Thoracic aorta endothelial cell (primary cell): ENCODE measurements around the gene SH3BGRL3. TPM values are rescaled to one million over a fixed set of nuclear protein-coding genes. Genes with fewer than 3 reads are reported as not detected.

Experiments
- total RNA-seq: library from RNA; depleted of rRNA; stranded (reverse); fragments of >200 nt; gene quantifications from 2 replicates; pipeline ENCODE4 v1.2.3, GENCODE V29; 2012

SH3BGRL3 gene
- 33.6 and 41.1 TPM in 2 replicates for total RNA-seq

GRCh38 chr1:26279456-26280332 is at the start of gene SH3BGRL3:
SH3BGRL3 (plus strand) TSS chr1:26280086; CDS start chr1:26280156, 70 bp downstream.

GRCh38 chr1:26233903-26234643 is 45.8 kb upstream of the SH3BGRL3 start, which contains the start of gene CEP85:
CEP85 (plus strand) TSS chr1:26234200; CDS start chr1:26239784, 5,584 bp downstream.

GRCh38 chr1:26306290-26307229 is 26.7 kb downstream of the SH3BGRL3 start, which contains the start of gene UBXN11:
UBXN11 (minus strand) TSS chr1:26306636; CDS start chr1:26302883, 3,753 bp downstream.

GRCh38 chr1:26317612-26318337 is 37.9 kb downstream of the SH3BGRL3 start, which contains the start of gene CD52:
CD52 (plus strand) TSS chr1:26317958; CDS start chr1:26318018, 60 bp downstream.

Other genes starting within 250 kb of the SH3BGRL3 start
- not detected in 2 replicates for gene SLC30A2, start 234.0 kb upstream of the SH3BGRL3 start, total RNA-seq
- not detected in 2 replicates for gene TRIM63, start 212.5 kb upstream of the SH3BGRL3 start, total RNA-seq
- gene PDIK1L, start 168.3 kb upstream of the SH3BGRL3 start, total RNA-seq, result 8.9 and 9.4 TPM in 2 replicates
- gene FAM110D, start 121.0 kb upstream of the SH3BGRL3 start, total RNA-seq, result 0.66 and 2.7 TPM in 2 replicates
- not detected in 2 replicates for gene C1orf232, start 111.1 kb upstream of the SH3BGRL3 start, total RNA-seq
- gene ZNF593, start 110.2 kb upstream of the SH3BGRL3 start, total RNA-seq, result 20.2 and 21.7 TPM in 2 replicates
- not detected in 2 replicates for gene ZNF593OS, start 108.3 kb upstream of the SH3BGRL3 start, total RNA-seq
- 0.13 TPM in 1 of 2 replicates, not detected in the other for gene CNKSR1, start 102.6 kb upstream of the SH3BGRL3 start, total RNA-seq
- not detected in 2 replicates for gene CATSPER4, start 89.5 kb upstream of the SH3BGRL3 start, total RNA-seq
- 11.3 and 17.1 TPM in 2 replicates for gene CEP85, start 45.9 kb upstream of the SH3BGRL3 start, total RNA-seq
- gene UBXN11, start 26.6 kb downstream of the SH3BGRL3 start, total RNA-seq, result 2.7 and 4.5 TPM in 2 replicates
- gene CD52, start 37.9 kb downstream of the SH3BGRL3 start, total RNA-seq, result not detected in 2 replicates
- gene CRYBG2, start 74.0 kb downstream of the SH3BGRL3 start, total RNA-seq, result not detected in 2 replicates
- not detected in 2 replicates for gene ZNF683, start 92.7 kb downstream of the SH3BGRL3 start, total RNA-seq
- gene LIN28A, start 130.7 kb downstream of the SH3BGRL3 start, total RNA-seq, result not detected in 2 replicates
- gene DHDDS, start 152.2 kb downstream of the SH3BGRL3 start, total RNA-seq, result 58.9 and 68.2 TPM in 2 replicates
- 320 and 391 TPM in 2 replicates for gene HMGN2, start 192.4 kb downstream of the SH3BGRL3 start, total RNA-seq
- gene RPS6KA1, start 249.7 kb downstream of the SH3BGRL3 start, total RNA-seq, result 12.1 and 18.1 TPM in 2 replicates